GM12878 (cell line): ENCODE results near the gene ELAVL3. TPM values are rescaled to one million over a fixed set of nuclear protein-coding genes. Genes with fewer than 3 reads are reported as not detected.
A peak's percentile ranks its signal among the peaks of the same experiment; 100 is the strongest.

Experiments used
- ATAC-seq: fragments of 200-7000 bp; cut with Tn5 transposase; 3 replicates; pipeline ENCODE4 v1.9.1; 2020; ENCODE audit warnings: mild to moderate bottlenecking, moderate library complexity
- BruUV-seq: library from RNA; stranded (reverse); fragments of 400-500 nt; replicated peaks from 2 replicates; lab custom pipeline; 2021; lab: Mats Ljungman, UMichigan
- CTCF ChIA-PET: fragments of 300-600 bp; sonication (Branson Sonifier 250); formaldehyde crosslinking; extraction: SDS; loops from one replicate; lab custom pipeline; 2021; ENCODE audit warnings: inconsistent platforms; lab: Yijun Ruan, JAX
- POLR2A ChIA-PET: fragments of 350-600 bp; formaldehyde crosslinking; extraction: SDS; loops from one replicate; lab custom pipeline; 2021; ENCODE audit warnings: inconsistent platforms; lab: Charles Lee
- RAD21 ChIA-PET: fragments of 300-600 bp; sonication (Branson Sonifier 250); formaldehyde crosslinking; loops from one replicate; lab custom pipeline; 2023; ENCODE audit warnings: antibody characterized with exemption; ENCODE audit not compliant: unreplicated experiment; lab: Charles Lee
- SMC1A ChIA-PET: fragments of 300-600 bp; sonication (Branson Sonifier 250); formaldehyde crosslinking; loops from one replicate; lab custom pipeline; 2023; ENCODE audit not compliant: unreplicated experiment, uncharacterized antibody; lab: Charles Lee
- DNase-seq: peaks from one replicate; pipeline ENCODE4 v3.0.0-alpha.2; 2011; ENCODE audit warnings: low read depth, low spot score
- FAIRE-seq: peaks from 3 replicates; lab custom pipeline; 2011; peaks lifted over from hg19 to GRCh38; lab: Jason Lieb, UNC
- H2AFZ ChIP-seq: 2 replicates; pipeline ENCODE4 v1.6.0; 2011; ENCODE audit warnings: low read depth, low read length, control low read depth; ENCODE audit not compliant: control insufficient read depth
- H3K27ac ChIP-seq: 2 replicates; pipeline ENCODE4 v1.5.1; 2011; ENCODE audit warnings: control low read depth; ENCODE audit not compliant: control insufficient read depth, insufficient read depth
- H3K27me3 ChIP-seq, 2 experiments: replicated peaks in 1 of 2; 2 replicates each; pipeline versions ENCODE4 v1.6.0 to v1.6.1; 2011; ENCODE audit warnings: low read length in 1 of 2; ENCODE audit not compliant: control insufficient read depth in 2 of 2, insufficient read depth in 2 of 2
- H3K36me3 ChIP-seq, 2 experiments: 2 replicates each; pipeline ENCODE4 v1.5.1; 2011; ENCODE audit warnings: low read length in 1 of 2; ENCODE audit not compliant: control insufficient read depth in 2 of 2, insufficient read depth in 2 of 2
- H3K4me1 ChIP-seq: 2 replicates; pipeline ENCODE4 v1.6.1; 2011; ENCODE audit warnings: mild to moderate bottlenecking, low read length, moderate library complexity, mixed read lengths; ENCODE audit not compliant: control insufficient read depth, insufficient read depth
- H3K4me2 ChIP-seq: 2 replicates; pipeline ENCODE4 v1.6.0; 2011; ENCODE audit warnings: control low read depth; ENCODE audit not compliant: control insufficient read depth, insufficient read depth
- H3K4me3 ChIP-seq: fragments of 200-600 bp; sonication (generic); 2 replicates; pipeline ENCODE4 v1.5.1; 2016
- H3K79me2 ChIP-seq: 2 replicates; pipeline ENCODE4 v1.6.0; 2011; ENCODE audit warnings: low read length; ENCODE audit not compliant: control insufficient read depth, insufficient read depth
- H3K9ac ChIP-seq: 2 replicates; pipeline ENCODE4 v1.8.0; 2011; ENCODE audit warnings: low read length, control low read depth, mixed read lengths; ENCODE audit not compliant: control insufficient read depth, insufficient read depth
- H3K9me3 ChIP-seq: replicated peaks from 3 replicates; pipeline ENCODE4 v1.5.1; 2011; ENCODE audit warnings: mild to moderate bottlenecking, low read length; ENCODE audit not compliant: control insufficient read depth, insufficient read depth
- H4K20me1 ChIP-seq: 2 replicates; pipeline ENCODE4 v1.6.0; 2011; ENCODE audit not compliant: control insufficient read depth, insufficient read depth
- BMI1 ChIP-seq: fragments of 450-650 bp; IDR thresholded peaks from 2 replicates; pipeline ENCODE4 v1.6.1; 2016; ENCODE audit warnings: mild to moderate bottlenecking, moderate library complexity, borderline replicate concordance
- CBFB ChIP-seq: IDR thresholded peaks from 2 replicates; pipeline ENCODE4 v1.6.1; 2016; ENCODE audit warnings: antibody characterized with exemption, low read depth
- CREM ChIP-seq: IDR thresholded peaks from 2 replicates; pipeline ENCODE4 v1.6.1; 2014; ENCODE audit warnings: antibody characterized with exemption, low read depth
- KLF5 ChIP-seq: fragments of 450-650 bp; IDR thresholded peaks from 2 replicates; pipeline ENCODE4 v1.6.1; 2014; ENCODE audit warnings: mild to moderate bottlenecking; ENCODE audit not compliant: partially characterized antibody
- NFYB ChIP-seq: IDR thresholded peaks from 2 replicates; pipeline ENCODE4 v1.6.1; 2011; ENCODE audit warnings: low read depth, mild to moderate bottlenecking, low read length, improper control_type of control experiment, moderate library complexity; ENCODE audit not compliant: insufficient read depth
- NKRF ChIP-seq: fragments of 450-650 bp; conservative IDR thresholded peaks from 2 replicates; pipeline ENCODE4 v1.6.1; 2017; ENCODE audit warnings: mild to moderate bottlenecking, moderate library complexity
- PAX8 ChIP-seq: fragments of 450-650 bp; IDR thresholded peaks from 2 replicates; pipeline ENCODE4 v1.6.1; 2017; ENCODE audit warnings: mild to moderate bottlenecking, moderate library complexity
- POLR2AphosphoS5 ChIP-seq: IDR thresholded peaks from 2 replicates; pipeline ENCODE4 v1.6.1; 2011; ENCODE audit warnings: mild to moderate bottlenecking, low read length, inconsistent platforms
- SIX5 ChIP-seq: IDR thresholded peaks from 2 replicates; pipeline ENCODE4 v1.6.1; 2011; ENCODE audit warnings: mild to moderate bottlenecking, low read depth, low read length, moderate library complexity; ENCODE audit not compliant: severe bottlenecking
- SMAD1 ChIP-seq: fragments of 450-650 bp; IDR thresholded peaks from 2 replicates; pipeline ENCODE4 v1.6.1; 2018; ENCODE audit warnings: mild to moderate bottlenecking, low read depth; ENCODE audit not compliant: partially characterized antibody
- SMC3 ChIP-seq: IDR thresholded peaks from 2 replicates; pipeline ENCODE4 v1.6.1; 2011; ENCODE audit warnings: low read length, improper control_type of control experiment, borderline replicate concordance
- SPI1 ChIP-seq: IDR thresholded peaks from 2 replicates; pipeline ENCODE4 v1.6.1; 2011; ENCODE audit warnings: low read depth, mild to moderate bottlenecking, low read length, moderate library complexity, borderline replicate concordance; ENCODE audit not compliant: insufficient read depth
- ZNF274 ChIP-seq: IDR thresholded peaks from one replicate; pipeline ENCODE4 v1.8.0; 2011; ENCODE audit not compliant: insufficient read length, insufficient read depth
- WGBS: methylation state at CpG from one replicate; pipeline ENCODE4 v1.1.6; 2016; ENCODE audit warnings: low lambda C conversion rate; ENCODE audit not compliant: insufficient replicate concordance, insufficient coverage; ENCODE audit errors: missing lambda C conversion rate; 5-methylcytosine and 5-hydroxymethylcytosine counted together
- in situ Hi-C: fragments of 300-500 bp; cut with MboI; formaldehyde crosslinking; loops from 9 replicates; pipeline ENCODE4 v1.14.3; 2018; ENCODE audit warnings: mixed read lengths
- intact Hi-C: fragments of 100-400 bp; cut with micrococcal nuclease; formaldehyde crosslinking; loops from one replicate; pipeline ENCODE4 v1.14.2; 2022; ENCODE audit not compliant: unreplicated experiment
- polyA plus RNA-seq, 11 experiments: library from polyadenylated mRNA; depleted of rRNA in 4 of 11; unstranded in 6 of 11; stranded (reverse) in 5 of 11; fragments of >200 nt; fragmentation: Nextera tagmentation in 4 of 11; fragmentation: Illumina TruSeq in 1 of 11; extraction: Ambion mirVana in 4 of 11; extraction: Trizol in 1 of 11; gene quantifications; 1 replicate in 1 of 11; 2 replicates in 10 of 11; pipeline versions ENCODE4 v1.2.1 to v1.2.3, GENCODE V29; 2011 to 2016; ENCODE audit warnings: inconsistent platforms in 2 of 11, missing spikeins in 2 of 11, low read depth in 1 of 11
- total RNA-seq, 4 experiments: library from RNA; depleted of rRNA in 3 of 4; stranded (reverse); fragments of >200 nt in 3 of 4; fragmentation: Illumina TruSeq in 1 of 4; extraction: Trizol in 1 of 4; gene quantifications; 2 replicates each; pipeline versions ENCODE4 v1.2.1 to v1.2.3, GENCODE V29; 2013 to 2021
- TF ChIP-seq, protein P1 (sequence below): fragments of 450-650 bp; IDR thresholded peaks from 2 replicates; pipeline ENCODE4 v1.6.1; 2017; ENCODE audit warnings: mild to moderate bottlenecking

Gene ELAVL3
- total and polyA plus RNA-seq, 10 of the 15 experiments (the other 5 are each of a cell fraction or from before 2014, with no cell fraction given), result under 0.01 to 0.05 (median 0.01) TPM; not detected in 7

DNA sequence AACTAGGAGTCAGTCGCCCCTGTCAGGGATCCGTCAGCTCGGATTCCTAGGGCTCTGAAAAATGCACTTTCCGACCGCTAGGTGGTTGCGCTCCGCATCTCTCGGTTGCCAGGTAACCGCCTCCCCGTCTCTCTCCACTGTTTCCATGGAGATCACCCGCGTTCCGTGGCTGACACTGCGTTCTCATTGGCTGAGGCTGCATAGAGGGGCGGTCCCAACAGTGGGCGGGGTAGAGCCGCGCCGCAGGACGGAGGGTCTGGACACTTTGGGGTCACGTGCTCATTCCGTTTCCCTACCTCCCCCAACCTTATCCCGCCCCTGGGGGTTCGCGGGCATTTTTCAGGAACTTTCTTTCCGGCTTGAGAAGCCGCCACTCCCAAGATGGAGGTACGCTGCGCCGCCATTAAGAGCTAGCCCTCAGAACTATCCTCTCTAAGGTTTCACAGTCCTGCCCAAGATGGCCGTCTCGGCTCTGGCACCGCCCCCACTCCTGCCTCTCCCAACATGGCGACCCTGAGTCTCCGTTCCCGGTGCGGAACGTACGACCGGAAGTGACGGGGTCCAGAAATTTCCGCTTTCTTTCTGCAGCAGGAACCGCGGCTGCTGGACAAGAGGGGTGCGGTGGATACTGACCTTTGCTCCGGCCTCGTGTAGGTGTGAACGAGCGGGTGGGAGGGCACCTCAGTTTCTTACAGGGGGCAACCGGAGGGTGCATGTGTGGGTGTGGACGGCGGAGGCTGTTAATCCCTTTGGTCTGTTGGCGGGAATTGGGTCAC is 45.6 kb downstream of the ELAVL3 start, which contains the start of the genes ODAD3 and PRKCSH:
Gene ODAD3, minus strand, starts transcription at position 65 of the 776 bp plus-strand sequence. CDS start 105 bp downstream, outside the sequence.
Gene PRKCSH, plus strand, starts transcription at position 579 of the 776 bp plus-strand sequence. CDS start 483 bp downstream, outside the sequence.
- under 1% methylated on average over 53 of the region's 53 CpGs for WGBS
- Histone ChIP-seq H3K4me1 (peaks cover 11% of the 10 kb centered on the region), H4K20me1 (no peaks in the 10 kb centered on the region), H3K4me2 (peak within 1 kb of the TSS; percentile 97), H3K79me2 (peaks cover 15% of the 10 kb centered on the region), H3K4me3 (peak within 1 kb of the TSS; percentile 99), H3K9me3 (no peaks in the 10 kb centered on the region), H3K27me3 (no peaks in the 10 kb centered on the region), H3K27ac (peak within 1 kb of the TSS; percentile 86), H2AFZ (peak within 1 kb of the TSS; percentile 89), H3K36me3 (peaks cover 2 to 9% of the 10 kb centered on the region in 2 experiments; a peak in 2 of 4 replicates), H3K9ac (peak within 1 kb of the TSS; percentile 92)
- POLR2A ChIA-PET, result interaction anchor here (0.6 to 1.6 kb wide), 8 partner anchors 9 to 897 kb away, joined by 3 to 12 read pairs (median 4); partner anchors contain the start of gene SWSAP1
- intact Hi-C loops, result loop anchor here (1.0 to 5.0 kb wide), 4 partner anchors 47 to 143 kb away; partner anchors contain the start of gene ZNF653
- SMC1A ChIA-PET, result interaction anchor here (1.0 to 1.4 kb wide), 4 partner anchors 13 to 61 kb away, joined by 3 to 6 read pairs (median 4); partner anchors contain the start of genes EPOR and SWSAP1
- peak; percentile 99 for DNase-seq
- RAD21 ChIA-PET, result interaction anchor here (0.6 to 1.9 kb wide), 9 partner anchors 14 to 252 kb away, joined by 3 to 10 read pairs (median 4); no protein-coding TSS in a partner anchor
- in situ Hi-C loops, result no loop called here
- BruUV-seq, result no TSS peak
- CTCF ChIA-PET, result interaction anchor here (0.6 to 2.8 kb wide), 19 partner anchors 9 to 1552 kb away, joined by 3 to 13 read pairs (median 4); partner anchors contain the start of genes CCDC159, ECSIT, EPOR and SWSAP1
- peak; percentile 98 for ATAC-seq
- FAIRE-seq, result peak; percentile 100
- TF ChIP-seq BMI1, result peak; percentile 98
- no peak for TF ChIP-seq PAX8
- peak; percentile 80 for TF ChIP-seq NKRF
- TF ChIP-seq, protein P1, sequence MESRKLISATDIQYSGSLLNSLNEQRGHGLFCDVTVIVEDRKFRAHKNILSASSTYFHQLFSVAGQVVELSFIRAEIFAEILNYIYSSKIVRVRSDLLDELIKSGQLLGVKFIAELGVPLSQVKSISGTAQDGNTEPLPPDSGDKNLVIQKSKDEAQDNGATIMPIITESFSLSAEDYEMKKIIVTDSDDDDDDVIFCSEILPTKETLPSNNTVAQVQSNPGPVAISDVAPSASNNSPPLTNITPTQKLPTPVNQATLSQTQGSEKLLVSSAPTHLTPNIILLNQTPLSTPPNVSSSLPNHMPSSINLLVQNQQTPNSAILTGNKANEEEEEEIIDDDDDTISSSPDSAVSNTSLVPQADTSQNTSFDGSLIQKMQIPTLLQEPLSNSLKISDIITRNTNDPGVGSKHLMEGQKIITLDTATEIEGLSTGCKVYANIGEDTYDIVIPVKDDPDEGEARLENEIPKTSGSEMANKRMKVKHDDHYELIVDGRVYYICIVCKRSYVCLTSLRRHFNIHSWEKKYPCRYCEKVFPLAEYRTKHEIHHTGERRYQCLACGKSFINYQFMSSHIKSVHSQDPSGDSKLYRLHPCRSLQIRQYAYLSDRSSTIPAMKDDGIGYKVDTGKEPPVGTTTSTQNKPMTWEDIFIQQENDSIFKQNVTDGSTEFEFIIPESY, result 0 out of 2 replicates have a peak, but pooled peaks have one; percentile 17
- peak; percentile 89 for TF ChIP-seq POLR2AphosphoS5
- TF ChIP-seq SMAD1, result peak; percentile 52
- TF ChIP-seq ZNF274, result no peak
- peak; percentile 12; the same call in 1 of the 2 replicates for TF ChIP-seq SMC3
- TF ChIP-seq CBFB, result peak; percentile 27; the same call in 1 of the 2 replicates
- peak; percentile 97 for TF ChIP-seq CREM
- TF ChIP-seq SIX5, result peak; percentile 91
- TF ChIP-seq NFYB, result peak; percentile 95
- TF ChIP-seq SPI1, result peak; percentile 30; the same call in 1 of the 2 replicates
- peak; percentile 52 for TF ChIP-seq KLF5
